ENCODE data around the gene CUL9.

DNA sequence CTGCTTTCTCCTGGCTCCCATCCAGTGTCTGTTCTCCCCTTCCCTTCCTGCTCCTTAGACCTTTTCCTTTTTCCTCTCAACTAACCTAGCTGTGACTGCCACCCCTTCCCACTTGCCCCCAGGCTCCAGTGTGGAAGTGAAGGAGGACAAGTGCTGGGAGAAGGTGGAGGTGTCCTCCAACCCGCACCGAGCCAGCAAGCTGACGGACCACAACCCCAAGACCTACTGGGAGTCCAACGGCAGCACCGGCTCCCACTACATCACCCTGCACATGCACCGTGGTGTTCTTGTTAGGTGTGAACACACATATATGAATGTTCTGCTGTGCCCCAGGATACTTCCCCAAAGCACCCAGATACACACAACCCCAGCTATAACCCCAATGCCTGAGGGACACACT, 18.5 kb downstream of the CUL9 start:
- TF ChIP-seq EP300 (conservative IDR thresholded peaks at IDR 0.05; ENCODE audit: poor library complexity, severe bottlenecking) (no peak), RAD21 (conservative IDR thresholded peaks at IDR 0.05) (no peak), POLR2AphosphoS5 (IDR thresholded peaks at IDR 0.05) (no peak), TAF1 (IDR thresholded peaks at IDR 0.05; ENCODE audit: low read depth) (no peak)
- TF ChIP-seq, protein P1, sequence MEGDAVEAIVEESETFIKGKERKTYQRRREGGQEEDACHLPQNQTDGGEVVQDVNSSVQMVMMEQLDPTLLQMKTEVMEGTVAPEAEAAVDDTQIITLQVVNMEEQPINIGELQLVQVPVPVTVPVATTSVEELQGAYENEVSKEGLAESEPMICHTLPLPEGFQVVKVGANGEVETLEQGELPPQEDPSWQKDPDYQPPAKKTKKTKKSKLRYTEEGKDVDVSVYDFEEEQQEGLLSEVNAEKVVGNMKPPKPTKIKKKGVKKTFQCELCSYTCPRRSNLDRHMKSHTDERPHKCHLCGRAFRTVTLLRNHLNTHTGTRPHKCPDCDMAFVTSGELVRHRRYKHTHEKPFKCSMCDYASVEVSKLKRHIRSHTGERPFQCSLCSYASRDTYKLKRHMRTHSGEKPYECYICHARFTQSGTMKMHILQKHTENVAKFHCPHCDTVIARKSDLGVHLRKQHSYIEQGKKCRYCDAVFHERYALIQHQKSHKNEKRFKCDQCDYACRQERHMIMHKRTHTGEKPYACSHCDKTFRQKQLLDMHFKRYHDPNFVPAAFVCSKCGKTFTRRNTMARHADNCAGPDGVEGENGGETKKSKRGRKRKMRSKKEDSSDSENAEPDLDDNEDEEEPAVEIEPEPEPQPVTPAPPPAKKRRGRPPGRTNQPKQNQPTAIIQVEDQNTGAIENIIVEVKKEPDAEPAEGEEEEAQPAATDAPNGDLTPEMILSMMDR (IDR thresholded peaks at IDR 0.05; ENCODE audit: poor library complexity, severe bottlenecking): no peak
